SK-N-SH (cell line): ENCODE results near the gene ZSCAN2. TPM values are rescaled to one million over a fixed set of nuclear protein-coding genes. Genes with fewer than 3 reads are reported as not detected.
A peak's percentile ranks its signal among the peaks of the same experiment; 100 is the strongest.

ENCODE experiments used
- CTCF ChIA-PET: fragments of 300-600, 350-600 bp; formaldehyde crosslinking; extraction: SDS; loops from one replicate; lab custom pipeline; 2021; lab: Yijun Ruan, JAX
- POLR2A ChIA-PET: fragments of 350-600 bp; sonication (Branson Sonifier 250); formaldehyde crosslinking; extraction: SDS; loops from one replicate; lab custom pipeline; 2020; ENCODE audit warnings: antibody characterized with exemption, inconsistent platforms; lab: Yijun Ruan, JAX
- DNase-seq: peaks from one replicate; pipeline ENCODE4 v3.0.0; 2012
- H2AFZ ChIP-seq: fragments of 200-600 bp; sonication (generic); 2 replicates; pipeline ENCODE4 v1.8.1; 2016; ENCODE audit warnings: antibody characterized with exemption, mild to moderate bottlenecking, low read depth
- H3F3A ChIP-seq: fragments of 200-600 bp; sonication (generic); replicated peaks from 2 replicates; pipeline ENCODE3; 2016; ENCODE audit warnings: antibody characterized with exemption, mild to moderate bottlenecking; ENCODE audit not compliant: insufficient read depth
- H3K27ac ChIP-seq, 2 experiments: fragments of 200-500 bp in 1 of 2; fragments of 200-600 bp in 1 of 2; sonication (Bioruptor generic) in 1 of 2; sonication (generic), shearing (Covaris generic) in 1 of 2; 2 replicates each; pipeline versions ENCODE4 v1.5.1 to v1.6.1; 2014 to 2016; ENCODE audit warnings: low read depth in 2 of 2, inconsistent platforms in 1 of 2, low read length in 1 of 2, mild to moderate bottlenecking in 1 of 2, mixed read lengths in 1 of 2
- H3K27me3 ChIP-seq: fragments of 200-600 bp; sonication (generic), shearing (Covaris generic); 2 replicates; pipeline ENCODE4 v1.6.1; 2016; ENCODE audit warnings: mixed run types; ENCODE audit not compliant: insufficient read depth
- H3K36me3 ChIP-seq, 2 experiments: fragments of 200-500 bp in 1 of 2; fragments of 200-600 bp in 1 of 2; sonication (Bioruptor generic) in 1 of 2; sonication (generic) in 1 of 2; replicated peaks in 1 of 2; 2 replicates each; pipeline versions ENCODE3 to v1.5.1; 2014 to 2016; ENCODE audit warnings: low read length in 1 of 2, mild to moderate bottlenecking in 1 of 2; ENCODE audit not compliant: insufficient read depth in 2 of 2, control insufficient read depth in 1 of 2
- H3K4me1 ChIP-seq, 2 experiments: fragments of 200-500 bp in 1 of 2; fragments of 200-600 bp in 1 of 2; sonication (Bioruptor generic) in 1 of 2; sonication (generic), shearing (Covaris generic) in 1 of 2; 2 replicates each; pipeline versions ENCODE4 v1.5.1 to v1.6.1; 2014 to 2016; ENCODE audit warnings: low read depth in 1 of 2, low read length in 1 of 2, mixed run types in 1 of 2; ENCODE audit not compliant: insufficient read depth in 2 of 2, control insufficient read depth in 1 of 2
- H3K4me2 ChIP-seq: fragments of 200-600 bp; sonication (generic), shearing (Covaris generic); 2 replicates; pipeline ENCODE4 v1.6.1; 2017; ENCODE audit warnings: mixed run types
- H3K4me3 ChIP-seq, 2 experiments: fragments of 200-500 bp in 1 of 2; fragments of 200-600 bp in 1 of 2; sonication (Bioruptor generic) in 1 of 2; sonication (generic), shearing (Covaris generic) in 1 of 2; 2 replicates each; pipeline versions ENCODE4 v1.5.1 to v1.8.1; 2014 to 2016; ENCODE audit warnings: low read depth in 2 of 2, inconsistent platforms in 1 of 2, low read length in 1 of 2, mild to moderate bottlenecking in 1 of 2, mixed read lengths in 1 of 2, moderate library complexity in 1 of 2
- H3K79me2 ChIP-seq: fragments of 200-600 bp; sonication (generic); 2 replicates; pipeline ENCODE4 v1.8.1; 2017; ENCODE audit warnings: mild to moderate bottlenecking; ENCODE audit not compliant: insufficient read depth
- H3K9ac ChIP-seq: fragments of 200-600 bp; sonication (generic); 2 replicates; pipeline ENCODE4 v1.6.1; 2017; ENCODE audit warnings: mixed run types
- H3K9me2 ChIP-seq: fragments of 200-600 bp; sonication (generic); 2 replicates; pipeline ENCODE4 v1.6.1; 2017; ENCODE audit warnings: mixed run types
- H3K9me3 ChIP-seq: fragments of 200-600 bp; sonication (generic); 2 replicates; pipeline ENCODE4 v1.6.1; 2017; ENCODE audit warnings: mixed run types, mild to moderate bottlenecking, moderate library complexity
- H4K20me1 ChIP-seq: fragments of 200-600 bp; sonication (generic); 2 replicates; pipeline ENCODE4 v1.6.1; 2017; ENCODE audit warnings: mild to moderate bottlenecking, mixed run types; ENCODE audit not compliant: insufficient read depth
- CHD2 ChIP-seq: fragments of 150-350 bp; IDR thresholded peaks from 2 replicates; pipeline ENCODE4 v1.6.1; 2018; ENCODE audit warnings: low read length; ENCODE audit not compliant: partially characterized antibody
- CTCF ChIP-seq: fragments of 200-600 bp; sonication (generic); IDR thresholded peaks from 2 replicates; pipeline ENCODE4 v1.6.1; 2017; ENCODE audit warnings: antibody characterized with exemption, mild to moderate bottlenecking, moderate library complexity
- ELF1 ChIP-seq: IDR thresholded peaks from 2 replicates; pipeline ENCODE4 v1.4.0; 2012
- EZH2phosphoT487 ChIP-seq: fragments of 200-600 bp; sonication (generic); IDR thresholded peaks from 2 replicates; pipeline ENCODE4 v1.6.1; 2017; ENCODE audit warnings: low read depth, mixed run types, mild to moderate bottlenecking, antibody characterized with exemption, moderate library complexity, borderline replicate concordance
- FOSL2 ChIP-seq: IDR thresholded peaks from 2 replicates; pipeline ENCODE4 v1.4.0; 2012; ENCODE audit warnings: low read depth, mild to moderate bottlenecking, moderate library complexity, borderline replicate concordance
- FOXJ3 ChIP-seq: sonication (generic); formaldehyde crosslinking; IDR thresholded peaks from 2 replicates; pipeline ENCODE4 v1.5.1; 2020; ENCODE audit warnings: mild to moderate bottlenecking, missing genetic modification reagents
- FOXM1 ChIP-seq: IDR thresholded peaks from 2 replicates; pipeline ENCODE4 v1.4.0; 2012; ENCODE audit warnings: low read depth, mild to moderate bottlenecking
- GATA2 ChIP-seq: sonication (generic); formaldehyde crosslinking; IDR thresholded peaks from 2 replicates; pipeline ENCODE4 v1.5.0; 2020; ENCODE audit warnings: mild to moderate bottlenecking, missing genetic modification reagents
- IRF3 ChIP-seq: fragments of 150-350 bp; IDR thresholded peaks from 2 replicates; pipeline ENCODE4 v1.6.1; 2016; ENCODE audit warnings: mild to moderate bottlenecking, low read depth, low read length
- MAX ChIP-seq: IDR thresholded peaks from 2 replicates; pipeline ENCODE4 v1.4.0; 2012; ENCODE audit warnings: low read depth
- MEF2A ChIP-seq: IDR thresholded peaks from 2 replicates; pipeline ENCODE4 v1.4.0; 2012; ENCODE audit warnings: low read depth, borderline replicate concordance
- RAD21 ChIP-seq: IDR thresholded peaks from 2 replicates; pipeline ENCODE4 v1.6.1; 2012; ENCODE audit warnings: mild to moderate bottlenecking, low read length
- RCOR1 ChIP-seq: fragments of 150-350 bp; IDR thresholded peaks from 2 replicates; pipeline ENCODE4 v1.6.1; 2017; ENCODE audit warnings: antibody characterized with exemption, low read length
- REST ChIP-seq: IDR thresholded peaks from 2 replicates; pipeline ENCODE4 v1.6.1; 2012; ENCODE audit warnings: mild to moderate bottlenecking, low read depth, low read length, moderate library complexity
- RXRA ChIP-seq: IDR thresholded peaks from 2 replicates; pipeline ENCODE4 v1.4.0; 2012; ENCODE audit warnings: low read depth, mild to moderate bottlenecking, borderline replicate concordance
- SIN3A ChIP-seq: IDR thresholded peaks from 2 replicates; pipeline ENCODE4 v1.6.1; 2012; ENCODE audit warnings: low read depth, mild to moderate bottlenecking, low read length, moderate library complexity, borderline replicate concordance
- SMC3 ChIP-seq: IDR thresholded peaks from 2 replicates; pipeline ENCODE4 v1.6.1; 2012; ENCODE audit warnings: low read depth, low read length, improper control_type of control experiment
- TCF12 ChIP-seq: IDR thresholded peaks from 2 replicates; pipeline ENCODE4 v1.4.0; 2012
- USF1 ChIP-seq: IDR thresholded peaks from 2 replicates; pipeline ENCODE4 v1.4.0; 2012; ENCODE audit warnings: low read depth, borderline replicate concordance
- ZBTB33 ChIP-seq: IDR thresholded peaks from 2 replicates; pipeline ENCODE4 v1.4.0; 2012; ENCODE audit warnings: low read depth, borderline replicate concordance
- WGBS: methylation state at CpG from one replicate; pipeline ENCODE4 v1.1.6; 2017; ENCODE audit warnings: low lambda C conversion rate; 5-methylcytosine and 5-hydroxymethylcytosine counted together
- polyA plus RNA-seq, 3 experiments: library from polyadenylated mRNA; depleted of rRNA; stranded (reverse); fragments of >200 nt; gene quantifications; 2 replicates each; pipeline ENCODE4 v1.2.3, GENCODE V29; 2012

ZSCAN2 gene
- polyA plus RNA-seq, 1 of the 3 experiments (the other 2 are of a cell fraction), result 22.0 TPM

GRCh38 chr15:84666373-84666772 is 65.6 kb downstream of the ZSCAN2 start (continued):
- TF ChIP-seq IRF3, result no peak

- POLR2A ChIA-PET, result no interaction called here
- CTCF ChIA-PET, result interaction anchor here (1.0 to 1.6 kb wide), 4 partner anchors 10 to 260 kb away, joined by 3 to 5 read pairs (median 4); no protein-coding TSS in a partner anchor
- Histone ChIP-seq H3K9ac (no peak overlapping the region), H3K9me2 (no peaks in the 10 kb centered on the region), H3K4me3 (no peak overlapping the region), H3F3A (peaks cover 32% of the 10 kb centered on the region), H3K9me3 (no peaks in the 10 kb centered on the region), H3K4me1 (peaks cover 5 to 9% of the 10 kb centered on the region in 2 experiments; a peak in 2 of 4 replicates), H3K27ac (peak overlapping the region in 1 of 2 experiments; percentile 51; a peak in 1 of 4 replicates), H3K36me3 (peaks cover 49 to 60% of the 10 kb centered on the region in 2 experiments), H3K79me2 (peaks cover 9% of the 10 kb centered on the region), H3K27me3 (no peaks in the 10 kb centered on the region), H2AFZ (no peak overlapping the region), H3K4me2 (no peak overlapping the region), H4K20me1 (no peaks in the 10 kb centered on the region)
- DNase-seq, result no peak
- WGBS, result 98% methylated on average over 3 of the region's 3 CpGs
- TF ChIP-seq FOSL2 (no peak), MEF2A (no peak), ELF1 (no peak), USF1 (no peak), REST (no peak), EZH2phosphoT487 (no peak), CHD2 (no peak), RAD21 (no peak), SMC3 (no peak), CTCF (no peak), ZBTB33 (no peak), RXRA (no peak), GATA2 (no peak), TCF12 (no peak), SIN3A (no peak), FOXM1 (no peak), RCOR1 (no peak), FOXJ3 (CRISPR knock-in tag) (no peak), MAX (no peak)
Observed at GRCh38 chr15:84668221-84668982, 67.6 kb downstream of the ZSCAN2 start.
